ENCODE measurements around the gene RAD51B. TPM values are rescaled to one million over a fixed set of nuclear protein-coding genes. Genes with fewer than 3 reads are reported as not detected.
A peak's percentile ranks its signal among the peaks of the same experiment; 100 is the strongest.

RAD51B gene
- total RNA-seq, 1 experiment from 2014 or later: 29.9 TPM

DNA sequence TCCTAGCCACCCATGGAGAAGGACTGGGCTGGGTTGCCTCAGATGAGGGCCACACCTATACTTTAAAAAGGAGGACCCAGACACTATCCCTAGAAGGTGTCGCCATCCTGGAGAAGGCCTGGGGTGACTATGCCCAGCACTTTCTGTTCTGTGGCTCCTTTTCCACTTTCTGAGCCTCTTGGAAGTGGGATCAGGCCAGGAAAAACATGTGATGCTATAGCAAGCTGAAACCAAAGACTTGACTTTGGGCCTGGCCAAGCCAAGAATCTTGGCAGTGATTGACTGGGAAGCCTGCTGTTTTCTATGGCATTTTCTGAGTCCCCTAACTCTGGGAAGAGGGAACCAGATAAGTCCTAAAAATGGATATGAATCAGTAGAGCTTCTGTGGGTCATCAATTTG is 641.0 kb downstream of the RAD51B start:
- intact Hi-C loops (cut with micrococcal nuclease; ENCODE audit: unreplicated experiment): loop anchor here (10.0 kb wide), 1 partner anchor 316 kb away; no protein-coding TSS in a partner anchor
- no peaks in the 10 kb centered on the region for H3K79me2 ChIP-seq (ENCODE audit: low read depth)
- no peak overlapping the region for H3K4me3 ChIP-seq
- H3F3A ChIP-seq (ENCODE audit: insufficient read depth, low read depth): peaks cover 64% of the 10 kb centered on the region
- no peak for TF ChIP-seq EZH2 (IDR thresholded peaks at IDR 0.05; ENCODE audit: low read depth)
- TF ChIP-seq, protein P1, sequence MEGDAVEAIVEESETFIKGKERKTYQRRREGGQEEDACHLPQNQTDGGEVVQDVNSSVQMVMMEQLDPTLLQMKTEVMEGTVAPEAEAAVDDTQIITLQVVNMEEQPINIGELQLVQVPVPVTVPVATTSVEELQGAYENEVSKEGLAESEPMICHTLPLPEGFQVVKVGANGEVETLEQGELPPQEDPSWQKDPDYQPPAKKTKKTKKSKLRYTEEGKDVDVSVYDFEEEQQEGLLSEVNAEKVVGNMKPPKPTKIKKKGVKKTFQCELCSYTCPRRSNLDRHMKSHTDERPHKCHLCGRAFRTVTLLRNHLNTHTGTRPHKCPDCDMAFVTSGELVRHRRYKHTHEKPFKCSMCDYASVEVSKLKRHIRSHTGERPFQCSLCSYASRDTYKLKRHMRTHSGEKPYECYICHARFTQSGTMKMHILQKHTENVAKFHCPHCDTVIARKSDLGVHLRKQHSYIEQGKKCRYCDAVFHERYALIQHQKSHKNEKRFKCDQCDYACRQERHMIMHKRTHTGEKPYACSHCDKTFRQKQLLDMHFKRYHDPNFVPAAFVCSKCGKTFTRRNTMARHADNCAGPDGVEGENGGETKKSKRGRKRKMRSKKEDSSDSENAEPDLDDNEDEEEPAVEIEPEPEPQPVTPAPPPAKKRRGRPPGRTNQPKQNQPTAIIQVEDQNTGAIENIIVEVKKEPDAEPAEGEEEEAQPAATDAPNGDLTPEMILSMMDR (conservative IDR thresholded peaks at IDR 0.05): no peak
- peak overlapping the region; percentile 93 for H3K27ac ChIP-seq
- ChIA-PET POLR2A (ENCODE audit: unreplicated experiment) (interaction anchor here (1.0 kb wide), 1 partner anchor 204 kb away, joined by 8 read pairs; no protein-coding TSS in a partner anchor), CTCF (interaction anchor here (0.6 kb wide), 2 partner anchors 29 to 161 kb away, joined by 3 to 6 read pairs; no protein-coding TSS in a partner anchor)
- peaks cover 87% of the 10 kb centered on the region for H3K4me1 ChIP-seq (replicated peaks; ENCODE audit: insufficient read depth)
- no peaks in the 10 kb centered on the region for H3K27me3 ChIP-seq (ENCODE audit: insufficient read depth, low read depth)
- H3K36me3 ChIP-seq (ENCODE audit: low read depth): peaks cover 10% of the 10 kb centered on the region; the same call in 1 of the 2 replicates
- no peak overlapping the region for H2AFZ ChIP-seq
- DNase-seq: no peak
- no TSS peak for BruUV-seq (replicated peaks)
- no peaks in the 10 kb centered on the region for H4K20me1 ChIP-seq (ENCODE audit: insufficient read depth)
- H3K9me2 ChIP-seq (ENCODE audit: insufficient read depth): no peaks in the 10 kb centered on the region
- peak overlapping the region; percentile 68 for H3K4me2 ChIP-seq
- peaks cover 5% of the 10 kb centered on the region; the same call in 1 of the 2 replicates for H3K9me3 ChIP-seq (ENCODE audit: insufficient read depth, low read depth)

DNA sequence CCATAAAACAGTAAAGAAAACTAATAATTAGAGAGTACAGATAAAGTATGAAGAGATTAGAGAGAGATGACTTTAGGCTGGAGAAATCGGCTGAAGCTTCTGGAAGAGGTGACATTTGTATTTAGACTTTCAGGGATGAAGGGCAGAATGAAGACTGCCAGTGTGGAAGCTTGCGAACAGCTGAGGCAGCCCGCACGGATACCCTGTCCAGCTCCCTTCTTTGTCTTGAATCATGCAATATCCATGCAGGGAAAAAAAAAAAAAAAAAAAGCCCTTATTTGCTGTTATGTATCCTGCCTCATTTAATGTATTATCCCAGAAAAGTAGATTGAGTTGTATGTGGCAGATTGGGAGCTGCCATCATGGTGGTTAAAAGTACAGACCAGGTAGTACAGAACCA is 641.5 kb downstream of the RAD51B start:
- peaks cover 91% of the 10 kb centered on the region for H3K4me1 ChIP-seq (replicated peaks; ENCODE audit: insufficient read depth)
- no TSS peak for BruUV-seq (replicated peaks)

DNA sequence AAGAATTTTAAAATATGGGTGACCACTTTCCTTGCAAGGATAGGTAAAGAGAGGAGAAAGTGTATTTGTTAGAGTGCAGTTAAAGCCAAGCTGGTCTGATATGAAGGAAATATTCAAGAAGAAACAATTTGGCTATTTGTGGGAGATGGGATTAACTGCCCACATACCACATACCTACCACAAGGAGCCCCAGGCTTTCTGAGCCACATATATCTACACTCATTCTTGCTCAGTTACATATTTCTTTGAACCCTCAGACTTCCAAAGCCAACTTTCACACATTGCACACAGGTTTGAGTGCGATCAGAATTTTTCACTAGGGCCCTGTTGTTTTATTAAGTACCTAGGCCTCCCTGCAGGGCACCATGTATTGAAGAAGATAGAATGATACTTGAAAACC is 643.1 kb downstream of the RAD51B start:
- Histone ChIP-seq H3K79me2 (ENCODE audit: low read depth) (peaks cover 6% of the 10 kb centered on the region), H3K4me2 (peak overlapping the region; percentile 47), H4K20me1 (ENCODE audit: insufficient read depth) (no peaks in the 10 kb centered on the region), H3K4me1 (replicated peaks; ENCODE audit: insufficient read depth) (peaks cover 97% of the 10 kb centered on the region), H3K9me3 (ENCODE audit: insufficient read depth, low read depth) (no peaks in the 10 kb centered on the region), H3K27ac (peak overlapping the region; percentile 96), H2AFZ (no peak overlapping the region), H3K4me3 (no peak overlapping the region), H3K27me3 (ENCODE audit: insufficient read depth, low read depth) (no peaks in the 10 kb centered on the region), H3F3A (ENCODE audit: insufficient read depth, low read depth) (peaks cover 76% of the 10 kb centered on the region), H3K9me2 (ENCODE audit: insufficient read depth) (no peaks in the 10 kb centered on the region), H3K36me3 (ENCODE audit: low read depth) (peaks cover 4% of the 10 kb centered on the region; the same call in 1 of the 2 replicates)
- ChIA-PET POLR2A (ENCODE audit: unreplicated experiment) (interaction anchor here (0.5 to 0.6 kb wide), 2 partner anchors 58 to 165 kb away, joined by 3 to 5 read pairs; no protein-coding TSS in a partner anchor), CTCF (no interaction called here)
- intact Hi-C loops (cut with micrococcal nuclease; ENCODE audit: unreplicated experiment): loop anchor here (10.0 kb wide), 1 partner anchor 318 kb away; no protein-coding TSS in a partner anchor
- TF ChIP-seq, protein P1 (conservative IDR thresholded peaks at IDR 0.05): no peak; the same call in 1 of the 2 replicates
- TF ChIP-seq EZH2 (IDR thresholded peaks at IDR 0.05; ENCODE audit: low read depth): no peak
- no peak for DNase-seq
- no TSS peak for BruUV-seq (replicated peaks)

More for the DNA sequence above, 641.5 kb downstream of the RAD51B start:
- ChIA-PET POLR2A (ENCODE audit: unreplicated experiment) (interaction anchor here (1.0 kb wide), 1 partner anchor 205 kb away, joined by 8 read pairs; no protein-coding TSS in a partner anchor), CTCF (interaction anchor here (0.6 kb wide), 3 partner anchors 30 to 517 kb away, joined by 3 to 6 read pairs (median 3); no protein-coding TSS in a partner anchor)
- H3K9me2 ChIP-seq (ENCODE audit: insufficient read depth): no peaks in the 10 kb centered on the region
- no peaks in the 10 kb centered on the region for H3K9me3 ChIP-seq (ENCODE audit: insufficient read depth, low read depth)
- peak overlapping the region; percentile 93 for H3K27ac ChIP-seq
- intact Hi-C loops (cut with micrococcal nuclease; ENCODE audit: unreplicated experiment): loop anchor here (10.0 kb wide), 1 partner anchor 316 kb away; no protein-coding TSS in a partner anchor
- H3K4me2 ChIP-seq: 0 out of 2 replicates have a peak overlapping the region, but pooled peaks have one; percentile 68
- peaks cover 68% of the 10 kb centered on the region for H3F3A ChIP-seq (ENCODE audit: insufficient read depth, low read depth)
- no peak overlapping the region for H2AFZ ChIP-seq
- no peaks in the 10 kb centered on the region for H4K20me1 ChIP-seq (ENCODE audit: insufficient read depth)
- no peaks in the 10 kb centered on the region for H3K79me2 ChIP-seq (ENCODE audit: low read depth)
- H3K36me3 ChIP-seq (ENCODE audit: low read depth): peaks cover 5% of the 10 kb centered on the region; the same call in 1 of the 2 replicates
- DNase-seq: no peak
- no peak for TF ChIP-seq EZH2 (IDR thresholded peaks at IDR 0.05; ENCODE audit: low read depth)
- TF ChIP-seq, protein P1 (conservative IDR thresholded peaks at IDR 0.05): no peak
- H3K4me3 ChIP-seq: no peak overlapping the region
- H3K27me3 ChIP-seq (ENCODE audit: insufficient read depth, low read depth): no peaks in the 10 kb centered on the region
